SU-DHL-6 (cell line): Measurements from ENCODE around the gene CSNK1D.

ENCODE experiments used
- H2AFZ ChIP-seq: fragments of 200-600 bp; sonication (generic); 2 replicates; pipeline ENCODE4 v1.6.1; 2014; ENCODE audit warnings: low read depth, mild to moderate bottlenecking, moderate library complexity, mixed read lengths, antibody characterized with exemption, low read length; ENCODE audit not compliant: severe bottlenecking
- H3F3A ChIP-seq: fragments of 200-600 bp; shearing (Covaris generic); 2 replicates; pipeline ENCODE4 v1.6.0; 2016; ENCODE audit warnings: antibody characterized with exemption, mild to moderate bottlenecking; ENCODE audit not compliant: insufficient read depth
- H3K27ac ChIP-seq: fragments of 200-600 bp; sonication (generic); 2 replicates; pipeline ENCODE4 v1.5.1; 2016; ENCODE audit warnings: low read depth, mild to moderate bottlenecking, low read length, moderate library complexity, mixed read lengths
- H3K27me3 ChIP-seq: fragments of 200-600 bp; sonication (generic), shearing (Covaris generic); 2 replicates; pipeline ENCODE4 v1.6.0; 2014; ENCODE audit warnings: mild to moderate bottlenecking, low read length
- H3K36me3 ChIP-seq: fragments of 200-600 bp; sonication (generic); 2 replicates; pipeline ENCODE4 v1.6.1; 2014; ENCODE audit warnings: mild to moderate bottlenecking, low read length, mixed read lengths
- H3K4me2 ChIP-seq: fragments of 300-600, 200-600 bp; shearing (Covaris generic), sonication (generic); 2 replicates; pipeline ENCODE4 v1.6.0; 2014; ENCODE audit warnings: low read length, low read depth, mild to moderate bottlenecking; ENCODE audit not compliant: poor library complexity, severe bottlenecking
- H3K4me3 ChIP-seq: fragments of 200-600 bp; sonication (generic); 2 replicates; pipeline ENCODE4 v1.5.1; 2014; ENCODE audit warnings: antibody characterized with exemption, low read length, mild to moderate bottlenecking, mixed read lengths; ENCODE audit not compliant: insufficient read depth, poor library complexity, severe bottlenecking
- H3K79me2 ChIP-seq: fragments of 200-600 bp; sonication (generic); 2 replicates; pipeline ENCODE4 v1.6.1; 2014; ENCODE audit warnings: mild to moderate bottlenecking, low read length, moderate library complexity; ENCODE audit not compliant: insufficient read depth
- H3K9ac ChIP-seq: fragments of 200-600 bp; sonication (generic); 2 replicates; pipeline ENCODE4 v1.7.0; 2014; ENCODE audit warnings: mild to moderate bottlenecking, low read length
- H3K9me2 ChIP-seq: fragments of 200-600 bp; sonication (generic); replicated peaks from 2 replicates; pipeline ENCODE4 v1.6.1; 2014; ENCODE audit warnings: low read length; ENCODE audit not compliant: insufficient read depth
- H3K9me3 ChIP-seq: fragments of 200-600 bp; sonication (generic); 2 replicates; pipeline ENCODE4 v1.6.1; 2014; ENCODE audit warnings: low read length, mixed read lengths; ENCODE audit not compliant: insufficient read depth
- H4K20me1 ChIP-seq: fragments of 200-600 bp; sonication (generic); 2 replicates; pipeline ENCODE4 v1.6.1; 2014; ENCODE audit warnings: low read depth, mild to moderate bottlenecking, antibody characterized with exemption, low read length, moderate library complexity, mixed read lengths
- EZH2phosphoT487 ChIP-seq: fragments of 200-600 bp; sonication (generic), shearing (Covaris generic); conservative IDR thresholded peaks from 2 replicates; pipeline ENCODE4 v1.6.1; 2018; ENCODE audit warnings: mild to moderate bottlenecking, antibody characterized with exemption, low read length, moderate library complexity, mixed read lengths
- TF ChIP-seq, protein P1 (sequence below): fragments of 200-600 bp; sonication (generic); IDR thresholded peaks from one replicate; pipeline ENCODE4 v1.5.1; 2017; ENCODE audit warnings: antibody characterized with exemption, mild to moderate bottlenecking, low read length, moderate library complexity; ENCODE audit not compliant: insufficient read depth, poor library complexity, severe bottlenecking

CSNK1D gene

DNA sequence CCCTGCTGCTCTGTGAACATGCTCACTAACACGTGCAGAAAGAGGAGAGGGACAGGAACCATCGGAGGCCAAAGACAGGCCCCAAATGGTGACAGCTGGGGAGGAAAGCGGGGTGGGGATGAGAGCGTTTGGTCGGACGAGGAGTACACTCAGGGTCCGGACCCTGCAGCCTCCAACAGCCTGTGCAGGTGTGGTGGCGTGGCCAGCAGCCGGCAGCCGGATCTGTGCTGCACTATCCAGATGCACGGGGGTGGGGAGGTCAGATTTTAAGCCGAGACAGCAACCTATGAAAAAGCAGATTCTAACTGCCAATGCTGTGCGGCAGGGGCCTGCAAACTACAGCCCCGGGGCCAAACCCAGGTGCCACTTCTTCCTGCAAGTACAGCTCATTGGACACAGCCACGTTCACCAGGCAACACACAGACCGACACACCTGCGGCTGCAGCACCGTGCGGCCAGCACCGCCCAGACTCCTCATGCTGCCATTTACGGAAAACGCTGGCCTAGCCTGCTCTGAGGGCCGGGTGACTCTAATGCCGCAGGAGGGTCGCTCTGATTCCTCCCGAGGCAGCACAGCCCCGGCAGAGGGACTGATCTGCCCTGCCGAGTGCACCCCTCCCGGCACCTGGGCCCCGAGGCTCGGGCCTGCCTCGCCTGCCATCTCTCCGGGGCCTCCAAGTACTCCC lies 23.5 kb downstream of the CSNK1D start:
- Histone ChIP-seq H3K36me3 (0 out of 2 replicates have a peak, but pooled peaks cover 3% of the 10 kb centered on the region), H3K9ac (no peak overlapping the region), H2AFZ (no peak overlapping the region), H3F3A (no peaks in the 10 kb centered on the region), H4K20me1 (no peaks in the 10 kb centered on the region; the same call in 1 of the 2 replicates), H3K27me3 (no peaks in the 10 kb centered on the region), H3K9me2 (no peaks in the 10 kb centered on the region), H3K79me2 (peaks cover 4% of the 10 kb centered on the region; the same call in 1 of the 2 replicates), H3K9me3 (no peaks in the 10 kb centered on the region), H3K4me3 (no peak overlapping the region), H3K4me2 (no peak overlapping the region), H3K27ac (no peak overlapping the region)
- TF ChIP-seq, protein P1, sequence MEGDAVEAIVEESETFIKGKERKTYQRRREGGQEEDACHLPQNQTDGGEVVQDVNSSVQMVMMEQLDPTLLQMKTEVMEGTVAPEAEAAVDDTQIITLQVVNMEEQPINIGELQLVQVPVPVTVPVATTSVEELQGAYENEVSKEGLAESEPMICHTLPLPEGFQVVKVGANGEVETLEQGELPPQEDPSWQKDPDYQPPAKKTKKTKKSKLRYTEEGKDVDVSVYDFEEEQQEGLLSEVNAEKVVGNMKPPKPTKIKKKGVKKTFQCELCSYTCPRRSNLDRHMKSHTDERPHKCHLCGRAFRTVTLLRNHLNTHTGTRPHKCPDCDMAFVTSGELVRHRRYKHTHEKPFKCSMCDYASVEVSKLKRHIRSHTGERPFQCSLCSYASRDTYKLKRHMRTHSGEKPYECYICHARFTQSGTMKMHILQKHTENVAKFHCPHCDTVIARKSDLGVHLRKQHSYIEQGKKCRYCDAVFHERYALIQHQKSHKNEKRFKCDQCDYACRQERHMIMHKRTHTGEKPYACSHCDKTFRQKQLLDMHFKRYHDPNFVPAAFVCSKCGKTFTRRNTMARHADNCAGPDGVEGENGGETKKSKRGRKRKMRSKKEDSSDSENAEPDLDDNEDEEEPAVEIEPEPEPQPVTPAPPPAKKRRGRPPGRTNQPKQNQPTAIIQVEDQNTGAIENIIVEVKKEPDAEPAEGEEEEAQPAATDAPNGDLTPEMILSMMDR: no peak
- TF ChIP-seq EZH2phosphoT487: no peak

DNA sequence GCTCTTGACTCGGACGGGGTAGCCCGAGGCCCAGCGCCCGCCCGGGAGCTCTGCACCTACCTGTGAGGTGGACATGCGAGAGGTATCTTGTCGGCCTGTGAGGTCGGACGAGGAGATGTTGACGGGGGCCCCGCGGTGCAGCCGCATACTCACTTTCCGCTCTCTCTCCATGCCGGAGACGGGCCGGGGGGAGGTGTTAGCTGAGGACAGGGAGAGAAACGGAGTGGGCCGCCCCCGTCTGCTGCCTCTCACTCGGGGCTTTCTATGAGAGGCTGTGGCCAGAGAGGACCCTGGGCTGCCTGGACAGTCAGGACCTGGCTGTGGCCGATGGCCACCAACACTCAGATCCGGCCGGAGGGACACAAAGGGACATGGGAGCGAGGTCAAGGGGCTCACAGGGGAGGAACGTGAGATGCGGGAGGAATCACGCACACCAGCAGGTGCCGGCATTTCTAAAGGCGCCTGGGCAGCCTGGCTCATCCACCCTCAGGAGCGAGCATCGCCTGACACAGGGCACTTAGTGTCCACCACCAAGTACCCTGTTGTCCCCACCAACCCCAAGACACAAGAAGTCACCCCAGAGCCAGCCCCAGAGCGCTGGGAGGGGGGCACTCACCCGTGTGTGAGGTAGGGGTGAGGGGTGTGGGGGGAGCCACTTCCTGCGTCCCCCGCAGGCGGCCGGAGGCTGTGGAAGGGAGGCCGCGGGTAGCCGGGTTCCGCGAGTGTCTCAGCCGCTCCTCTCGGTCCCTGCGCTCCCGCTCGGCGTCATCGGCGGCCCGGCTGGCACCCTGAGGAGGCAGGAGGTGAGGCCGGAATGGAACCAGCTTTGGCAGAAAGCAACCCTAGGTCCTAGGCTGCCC lies 24.5 kb downstream of the CSNK1D start:
- H3K27ac ChIP-seq: no peak overlapping the region
- peaks cover 4% of the 10 kb centered on the region; the same call in 1 of the 2 replicates for H3K79me2 ChIP-seq
- H3K9me2 ChIP-seq: no peaks in the 10 kb centered on the region
- H3K9ac ChIP-seq: no peak overlapping the region
- H3K9me3 ChIP-seq: no peaks in the 10 kb centered on the region
- H4K20me1 ChIP-seq: no peaks in the 10 kb centered on the region; the same call in 1 of the 2 replicates
- H3K4me2 ChIP-seq: no peak overlapping the region
- no peak overlapping the region for H3K4me3 ChIP-seq
- no peaks in the 10 kb centered on the region for H3F3A ChIP-seq
- no peak for TF ChIP-seq EZH2phosphoT487
- TF ChIP-seq, protein P1: no peak
- no peak overlapping the region for H2AFZ ChIP-seq
- H3K27me3 ChIP-seq: no peaks in the 10 kb centered on the region
- H3K36me3 ChIP-seq: 0 out of 2 replicates have a peak, but pooled peaks cover 3% of the 10 kb centered on the region

DNA sequence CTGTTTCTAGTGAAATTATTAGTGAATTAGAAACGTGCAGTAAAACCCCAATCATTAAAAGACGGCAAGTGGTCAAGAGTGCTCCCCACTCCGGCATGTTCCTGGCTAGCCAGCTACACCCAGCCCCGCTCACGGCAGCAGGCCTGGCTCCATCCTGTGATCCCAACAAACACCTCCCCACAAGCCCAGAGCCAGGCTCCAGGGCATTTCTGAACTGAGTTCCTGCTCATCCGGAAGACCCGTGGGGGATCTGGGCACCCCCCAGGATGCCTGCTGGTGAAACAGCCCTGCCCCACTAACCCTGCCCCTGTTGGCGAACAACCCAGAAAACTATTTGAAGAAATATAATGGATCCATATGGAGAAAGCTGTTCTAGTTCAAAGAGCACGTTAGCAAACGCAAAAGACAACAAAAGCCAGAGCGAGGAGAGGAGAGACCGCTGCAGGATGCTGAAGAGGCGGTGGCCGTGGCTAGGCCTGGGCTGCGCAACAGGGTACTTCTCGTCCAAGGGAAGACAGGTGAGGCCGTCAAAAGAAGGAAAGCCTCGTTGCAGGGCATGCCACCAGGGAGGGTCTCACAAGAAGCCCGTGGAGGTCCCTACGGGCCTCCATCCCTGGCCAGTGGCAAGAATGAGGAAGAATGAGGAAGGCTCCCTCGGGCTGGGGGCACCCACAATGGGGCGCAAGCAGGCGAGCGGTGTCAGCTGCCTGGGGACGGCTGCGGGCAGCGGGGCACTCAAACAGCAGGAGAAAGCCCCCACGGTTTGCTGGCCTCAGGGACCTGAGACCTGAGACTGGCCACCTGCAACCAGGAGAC lies 25.4 kb downstream of the CSNK1D start:
- no peak overlapping the region for H3K4me3 ChIP-seq
- no peaks in the 10 kb centered on the region for H3K27me3 ChIP-seq
- H3K9me2 ChIP-seq: no peaks in the 10 kb centered on the region
- H4K20me1 ChIP-seq: no peaks in the 10 kb centered on the region; the same call in 1 of the 2 replicates
- H3F3A ChIP-seq: no peaks in the 10 kb centered on the region
- peaks cover 4% of the 10 kb centered on the region; the same call in 1 of the 2 replicates for H3K79me2 ChIP-seq
- no peak overlapping the region for H3K27ac ChIP-seq
- TF ChIP-seq, protein P1: no peak
- TF ChIP-seq EZH2phosphoT487: no peak
- H2AFZ ChIP-seq: no peak overlapping the region
- H3K4me2 ChIP-seq: no peak overlapping the region
- no peak overlapping the region for H3K9ac ChIP-seq
- H3K9me3 ChIP-seq: no peaks in the 10 kb centered on the region
- H3K36me3 ChIP-seq: 0 out of 2 replicates have a peak, but pooled peaks cover 3% of the 10 kb centered on the region
